Nephron progenitor cell (in vitro differentiated cells): ENCODE measurements around the gene OR8D4.

Source experiments
- DNase-seq: peaks from one replicate; pipeline ENCODE4 v3.0.0; 2021
- H3K27ac Mint-ChIP-seq: 2 replicates; pipeline ENCODE4 v1.8.0; 2021; ENCODE audit warnings: mild to moderate bottlenecking, moderate library complexity, mixed read lengths
- H3K27me3 Mint-ChIP-seq: 2 replicates; pipeline ENCODE4 v1.8.0; 2021; ENCODE audit warnings: mild to moderate bottlenecking, low read depth, mixed read lengths; ENCODE audit not compliant: poor library complexity
- H3K36me3 Mint-ChIP-seq: 2 replicates; pipeline ENCODE4 v1.8.0; 2021; ENCODE audit warnings: low read depth, mixed read lengths
- H3K4me1 Mint-ChIP-seq: 2 replicates; pipeline ENCODE4 v1.8.0; 2021; ENCODE audit warnings: mixed read lengths
- H3K4me3 Mint-ChIP-seq: 2 replicates; pipeline ENCODE4 v1.8.0; 2021; ENCODE audit warnings: mild to moderate bottlenecking, moderate library complexity, mixed read lengths
- H3K9me3 Mint-ChIP-seq: 2 replicates; pipeline ENCODE4 v1.8.0; 2021; ENCODE audit warnings: mild to moderate bottlenecking, moderate library complexity, mixed read lengths
- CTCF ChIP-seq: fragments of 200-600 bp; sonication (generic); IDR thresholded peaks from 2 replicates; pipeline ENCODE4 v1.5.0; 2021; ENCODE audit warnings: antibody characterized with exemption

OR8D4 gene

GRCh38 chr11:123905826-123906225 lies 3.9 kb downstream of the OR8D4 start:
- DNase-seq = no peak
- no peak for TF ChIP-seq CTCF
- H3K36me3 Mint-ChIP-seq = no peaks in the 10 kb centered on the region
- peaks cover 4% of the 10 kb centered on the region for H3K27me3 Mint-ChIP-seq
- no peaks in the 10 kb centered on the region for H3K4me1 Mint-ChIP-seq
- no peaks in the 10 kb centered on the region for H3K9me3 Mint-ChIP-seq
- H3K4me3 Mint-ChIP-seq = no peak overlapping the region
- H3K27ac Mint-ChIP-seq = no peak overlapping the region

- Mint-ChIP-seq H3K4me3 (no peak overlapping the region), H3K4me1 (no peaks in the 10 kb centered on the region), H3K27me3 (peaks cover 10% of the 10 kb centered on the region), H3K36me3 (no peaks in the 10 kb centered on the region), H3K27ac (no peak overlapping the region), H3K9me3 (no peaks in the 10 kb centered on the region)
- no peak for DNase-seq
- no peak for TF ChIP-seq CTCF
Measured at GRCh38 chr11:123920943-123921342, 19.0 kb downstream of the OR8D4 start.

GRCh38 chr11:123924027-123924426 lies 22.1 kb downstream of the OR8D4 start:
- Mint-ChIP-seq H3K9me3 (no peaks in the 10 kb centered on the region), H3K36me3 (no peaks in the 10 kb centered on the region), H3K4me1 (no peaks in the 10 kb centered on the region), H3K27me3 (peaks cover 13% of the 10 kb centered on the region), H3K27ac (no peak overlapping the region), H3K4me3 (no peak overlapping the region)
- no peak for DNase-seq
- TF ChIP-seq CTCF = no peak

GRCh38 chr11:123939317-123939716 lies 37.4 kb downstream of the OR8D4 start, which contains the start of gene OR4D5:
OR4D5 (plus strand) TSS chr11:123939617; CDS start chr11:123939617, 0 bp downstream.
- no peak for DNase-seq
- no peak for TF ChIP-seq CTCF
- H3K4me3 Mint-ChIP-seq = no peak within 1 kb of the TSS
- no peak within 1 kb of the TSS for H3K27ac Mint-ChIP-seq
- no peaks in the 10 kb centered on the region for H3K36me3 Mint-ChIP-seq
- peaks cover 8% of the 10 kb centered on the region for H3K27me3 Mint-ChIP-seq
- no peaks in the 10 kb centered on the region for H3K9me3 Mint-ChIP-seq
- no peaks in the 10 kb centered on the region for H3K4me1 Mint-ChIP-seq

- H3K27ac Mint-ChIP-seq = no peak overlapping the region
- no peaks in the 10 kb centered on the region for H3K4me1 Mint-ChIP-seq
- no peaks in the 10 kb centered on the region for H3K9me3 Mint-ChIP-seq
- no peak for TF ChIP-seq CTCF
- H3K36me3 Mint-ChIP-seq = no peaks in the 10 kb centered on the region
- no peak for DNase-seq
- no peak overlapping the region for H3K4me3 Mint-ChIP-seq
- H3K27me3 Mint-ChIP-seq = peaks cover 8% of the 10 kb centered on the region
Measured at GRCh38 chr11:123942413-123942812, 40.4 kb downstream of the OR8D4 start.

GRCh38 chr11:123943738-123944137 lies 41.8 kb downstream of the OR8D4 start, which contains the start of gene OR6T1:
OR6T1 (minus strand) TSS chr11:123943838; CDS start chr11:123943838, 0 bp downstream.
- no peak for DNase-seq
- H3K27me3 Mint-ChIP-seq = peaks cover 5% of the 10 kb centered on the region
- no peaks in the 10 kb centered on the region for H3K9me3 Mint-ChIP-seq
- no peaks in the 10 kb centered on the region for H3K36me3 Mint-ChIP-seq
- no peak for TF ChIP-seq CTCF
- no peak within 1 kb of the TSS for H3K4me3 Mint-ChIP-seq
- no peaks in the 10 kb centered on the region for H3K4me1 Mint-ChIP-seq
- H3K27ac Mint-ChIP-seq = no peak within 1 kb of the TSS
